ENCODE measurements around the gene DTNBP1. TPM values are rescaled to one million over a fixed set of nuclear protein-coding genes. Genes with fewer than 3 reads are reported as not detected.

DTNBP1 gene
- total and polyA plus RNA-seq, 2 of the 8 experiments (the other 6 are each of a cell fraction or from before 2014, with no cell fraction given), result 13.5 to 22.1 TPM

GRCh38 chr6:15621203-15622044 is 41.4 kb downstream of the DTNBP1 start:
- H3K23me2 ChIP-seq (ENCODE audit: low read depth, low read length), result no peaks in the 10 kb centered on the region
- H3K14ac ChIP-seq (ENCODE audit: insufficient read length), result no peak overlapping the region
- TF ChIP-seq PHF8 (conservative IDR thresholded peaks at IDR 0.05; ENCODE audit: low read depth, low read length), result no peak
- TF ChIP-seq RAD21 (IDR thresholded peaks at IDR 0.05 in 1 of 2, conservative IDR thresholded peaks at IDR 0.05 in 1 of 2; ENCODE audit: low read depth in 2 of 2, low read length in 2 of 2), result peak in 1 of 2 experiments; percentile 14; a peak in 1 of 4 replicates
- no peak overlapping the region for H2BK20ac ChIP-seq (ENCODE audit: low read length)
- no peak overlapping the region for H3K23ac ChIP-seq (ENCODE audit: insufficient read length)
- no peak overlapping the region for H2BK5ac ChIP-seq (ENCODE audit: low read depth, low read length)
- no peaks in the 10 kb centered on the region for H3K27me3 ChIP-seq (replicated peaks in 1 of 4; ENCODE audit: control insufficient read depth in 3 of 4, extremely low read depth in 1 of 4, insufficient read depth in 3 of 4, low read length in 3 of 4)
- H3K9ac ChIP-seq (replicated peaks in 1 of 4; ENCODE audit: extremely low read depth in 1 of 4, low read depth in 3 of 4, low read length in 3 of 4), result no peak overlapping the region
- H2BK120ac ChIP-seq (replicated peaks; ENCODE audit: low read depth, low read length), result no peak overlapping the region
- no peaks in the 10 kb centered on the region; a peak in 1 of 8 replicates for H3K36me3 ChIP-seq (ENCODE audit: control insufficient read depth in 2 of 4, insufficient read depth in 4 of 4, low read length in 3 of 4)
- 60% methylated on average over 6 of the region's 6 CpGs; no CpG with 5 or more reads in 1 of the 2 experiments for WGBS, 2 experiments (ENCODE audit: extremely low coverage in 1 of 2, insufficient coverage in 1 of 2, insufficient read length in 1 of 2, insufficient replicate concordance in 2 of 2, low coverage in 1 of 2, low lambda C conversion rate in 2 of 2, missing lambda C conversion rate in 1 of 2)
- H3K79me1 ChIP-seq (ENCODE audit: low read depth, low read length), result no peaks in the 10 kb centered on the region
- ChIA-PET CTCF (ENCODE audit: partially characterized antibody) (interaction anchor here (0.8 to 6.1 kb wide), 7 partner anchors 12 to 129 kb away, joined by 3 to 36 read pairs (median 8); no protein-coding TSS in a partner anchor), POLR2A (ENCODE audit: partially characterized antibody) (no interaction called here)
- FAIRE-seq (peak; percentile 70), DNase-seq (ENCODE audit: low read depth in 1 of 2, low spot score in 2 of 2) (no peak)
- H3K27ac ChIP-seq (ENCODE audit: low read depth, low read length), result no peak overlapping the region
- 0 out of 4 replicates have a peak, but pooled peaks cover 0 to 9% of the 10 kb centered on the region in 2 experiments for H3K79me2 ChIP-seq (ENCODE audit: control insufficient read depth in 1 of 2, insufficient read depth in 2 of 2, low read length in 2 of 2)
- no peak overlapping the region for H3K56ac ChIP-seq (replicated peaks; ENCODE audit: insufficient read length, low read depth, low read length)
- H2BK15ac ChIP-seq (ENCODE audit: low read length), result no peak overlapping the region
- no peak overlapping the region for H4K8ac ChIP-seq (ENCODE audit: extremely low read depth, insufficient read depth, low read length)
- H2AFZ ChIP-seq (ENCODE audit: low read length), result no peak overlapping the region
- H2AK5ac ChIP-seq (ENCODE audit: low read depth, low read length), result no peak overlapping the region
- H3K9me3 ChIP-seq (ENCODE audit: insufficient read depth in 2 of 2, low read depth in 1 of 2, low read length in 1 of 2), result no peaks in the 10 kb centered on the region
- H4K20me1 ChIP-seq (replicated peaks in 1 of 2; ENCODE audit: control insufficient read depth in 1 of 2, insufficient read depth in 2 of 2, low read length in 2 of 2), result peaks cover 2 to 4% of the 10 kb centered on the region in 2 experiments
- H4K91ac ChIP-seq (replicated peaks; ENCODE audit: insufficient read length, low read length), result no peak overlapping the region
- H4K5ac ChIP-seq (ENCODE audit: insufficient read length, low read depth, low read length), result no peak overlapping the region
- H2BK12ac ChIP-seq (ENCODE audit: low read depth, low read length), result no peak overlapping the region
- peaks cover under 1 to 4% (median 1%) of the 10 kb centered on the region in 4 experiments; a peak in 4 of 7 replicates for H3K4me1 ChIP-seq (replicated peaks in 1 of 4; ENCODE audit: control insufficient read depth in 3 of 4, insufficient read depth in 4 of 4, low read length in 3 of 4)
- no peak overlapping the region for H3K18ac ChIP-seq (ENCODE audit: extremely low read depth, low read length)
- H3K4me3 ChIP-seq (ENCODE audit: extremely low read depth in 1 of 4, insufficient read depth in 2 of 4, low read depth in 3 of 4, low read length in 4 of 4), result no peak overlapping the region
- no peak overlapping the region for H3K4ac ChIP-seq (replicated peaks; ENCODE audit: insufficient read length, low read depth, low read length)
- no peak overlapping the region for H3K4me2 ChIP-seq (ENCODE audit: insufficient read depth in 1 of 2, low read depth in 2 of 2, low read length in 2 of 2)
